Nephron (organoid): ENCODE data around the gene TYROBP.
"Not testable (repeated sequence)": the region's sequence is repeated elsewhere in the genome, so short reads cannot be mapped to it uniquely, and the experiment has no call there.

Source experiments
- H3K27ac Mint-ChIP-seq, 3 experiments: 2 replicates each; pipeline ENCODE4 v1.8.0; 2020; ENCODE audit warnings: mixed read lengths in 3 of 3, mild to moderate bottlenecking in 2 of 3, moderate library complexity in 1 of 3
- H3K27me3 Mint-ChIP-seq: 2 replicates; pipeline ENCODE4 v1.8.0; 2021; ENCODE audit warnings: low read depth, mild to moderate bottlenecking, moderate library complexity, mixed read lengths
- H3K36me3 Mint-ChIP-seq: 2 replicates; pipeline ENCODE4 v1.8.0; 2020; ENCODE audit warnings: low read depth, mixed read lengths
- H3K4me1 Mint-ChIP-seq: 2 replicates; pipeline ENCODE4 v1.8.0; 2020; ENCODE audit warnings: mixed read lengths
- H3K4me3 Mint-ChIP-seq, 3 experiments: 2 replicates each; pipeline ENCODE4 v1.8.0; 2020; ENCODE audit warnings: mild to moderate bottlenecking in 3 of 3, mixed read lengths in 3 of 3, moderate library complexity in 2 of 3
- H3K9me3 Mint-ChIP-seq: 2 replicates; pipeline ENCODE4 v1.8.0; 2020; ENCODE audit warnings: mixed read lengths
- TF ChIP-seq, protein P1 (sequence below), 3 experiments: fragments of 200-600 bp; sonication (generic); IDR thresholded peaks; one replicate each; pipeline ENCODE4 v1.5.0; 2021; ENCODE audit warnings: antibody characterized with exemption in 3 of 3; ENCODE audit not compliant: unreplicated experiment in 3 of 3

TYROBP gene

DNA sequence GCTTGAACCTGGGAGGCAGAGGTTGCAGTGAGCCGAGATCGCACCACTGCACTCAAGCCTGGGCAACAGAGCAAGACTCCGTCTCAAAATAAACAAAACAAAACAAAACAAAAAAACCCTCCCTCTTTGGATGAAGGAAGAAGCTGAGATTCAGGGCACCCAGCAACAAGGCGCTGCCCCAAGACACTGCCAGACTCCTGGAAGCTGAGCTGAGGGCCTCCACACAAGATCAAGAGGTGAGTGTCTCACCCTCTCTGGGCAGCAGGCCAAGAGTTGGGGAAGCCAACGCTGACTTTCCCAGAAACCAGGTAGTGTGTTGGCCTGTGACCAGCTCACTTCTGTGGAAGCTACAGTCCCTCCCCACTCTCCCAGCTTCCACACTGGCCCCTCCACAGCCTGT lies 3.7 kb upstream of the TYROBP start:
- no peak overlapping the region for H3K27ac Mint-ChIP-seq
- no peaks in the 10 kb centered on the region for H3K4me1 Mint-ChIP-seq
- no peaks in the 10 kb centered on the region for H3K9me3 Mint-ChIP-seq
- no peak overlapping the region for H3K4me3 Mint-ChIP-seq
- H3K36me3 Mint-ChIP-seq = no peaks in the 10 kb centered on the region
- TF ChIP-seq, protein P1, sequence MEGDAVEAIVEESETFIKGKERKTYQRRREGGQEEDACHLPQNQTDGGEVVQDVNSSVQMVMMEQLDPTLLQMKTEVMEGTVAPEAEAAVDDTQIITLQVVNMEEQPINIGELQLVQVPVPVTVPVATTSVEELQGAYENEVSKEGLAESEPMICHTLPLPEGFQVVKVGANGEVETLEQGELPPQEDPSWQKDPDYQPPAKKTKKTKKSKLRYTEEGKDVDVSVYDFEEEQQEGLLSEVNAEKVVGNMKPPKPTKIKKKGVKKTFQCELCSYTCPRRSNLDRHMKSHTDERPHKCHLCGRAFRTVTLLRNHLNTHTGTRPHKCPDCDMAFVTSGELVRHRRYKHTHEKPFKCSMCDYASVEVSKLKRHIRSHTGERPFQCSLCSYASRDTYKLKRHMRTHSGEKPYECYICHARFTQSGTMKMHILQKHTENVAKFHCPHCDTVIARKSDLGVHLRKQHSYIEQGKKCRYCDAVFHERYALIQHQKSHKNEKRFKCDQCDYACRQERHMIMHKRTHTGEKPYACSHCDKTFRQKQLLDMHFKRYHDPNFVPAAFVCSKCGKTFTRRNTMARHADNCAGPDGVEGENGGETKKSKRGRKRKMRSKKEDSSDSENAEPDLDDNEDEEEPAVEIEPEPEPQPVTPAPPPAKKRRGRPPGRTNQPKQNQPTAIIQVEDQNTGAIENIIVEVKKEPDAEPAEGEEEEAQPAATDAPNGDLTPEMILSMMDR (IDR thresholded peaks at IDR 0.05; ENCODE audit: unreplicated experiment in 3 of 3) = no peak
- H3K27me3 Mint-ChIP-seq = peaks cover 4% of the 10 kb centered on the region

DNA sequence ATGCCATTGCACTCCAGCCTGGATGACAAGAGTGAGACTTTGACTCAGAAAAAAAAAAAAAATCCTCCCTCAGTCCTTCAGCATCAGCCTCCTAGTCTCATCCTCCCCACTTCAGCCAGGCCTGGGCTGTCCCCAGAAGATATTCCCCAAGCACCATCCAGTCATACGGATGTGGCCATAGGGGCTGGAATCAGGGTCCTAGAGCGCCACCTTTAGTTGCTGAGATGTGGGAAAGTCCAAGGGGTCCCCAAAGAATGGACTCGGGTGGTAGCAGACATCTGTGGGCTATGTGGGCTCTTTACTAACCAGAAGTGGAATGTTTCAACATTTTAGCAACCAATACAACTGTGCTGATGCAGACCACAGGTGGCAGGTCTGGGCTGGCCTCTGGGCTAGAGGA lies 3.1 kb upstream of the TYROBP start:
- Mint-ChIP-seq H3K4me1 (no peaks in the 10 kb centered on the region), H3K27ac (no peak overlapping the region), H3K9me3 (no peaks in the 10 kb centered on the region), H3K27me3 (peaks cover 4% of the 10 kb centered on the region), H3K36me3 (no peaks in the 10 kb centered on the region), H3K4me3 (no peak overlapping the region)
- TF ChIP-seq, protein P1 (IDR thresholded peaks at IDR 0.05; ENCODE audit: unreplicated experiment in 3 of 3) = no peak

DNA sequence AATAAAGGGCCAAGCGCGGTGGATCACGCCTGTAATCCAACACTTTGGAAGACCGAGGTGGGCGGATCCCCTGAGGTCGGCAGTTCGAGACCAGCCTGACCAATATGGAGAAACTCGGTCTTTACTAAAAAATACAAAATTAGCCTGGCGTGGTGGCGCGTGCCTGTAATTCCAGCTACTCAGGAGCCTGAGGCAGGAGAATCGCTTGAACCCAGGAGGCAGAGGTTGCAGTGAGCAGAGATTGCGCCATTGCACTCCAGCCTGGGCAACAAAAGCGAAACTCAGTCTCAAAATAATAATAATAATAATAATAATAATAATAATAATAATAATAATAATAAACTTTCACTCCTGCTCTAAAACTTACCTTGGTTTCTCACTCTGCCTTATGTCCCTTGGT lies 2.3 kb upstream of the TYROBP start:
- not testable (repeated sequence) for H3K9me3 Mint-ChIP-seq, H3K27me3 Mint-ChIP-seq, H3K36me3 Mint-ChIP-seq, H3K4me3 Mint-ChIP-seq, H3K4me1 Mint-ChIP-seq, H3K27ac Mint-ChIP-seq

DNA sequence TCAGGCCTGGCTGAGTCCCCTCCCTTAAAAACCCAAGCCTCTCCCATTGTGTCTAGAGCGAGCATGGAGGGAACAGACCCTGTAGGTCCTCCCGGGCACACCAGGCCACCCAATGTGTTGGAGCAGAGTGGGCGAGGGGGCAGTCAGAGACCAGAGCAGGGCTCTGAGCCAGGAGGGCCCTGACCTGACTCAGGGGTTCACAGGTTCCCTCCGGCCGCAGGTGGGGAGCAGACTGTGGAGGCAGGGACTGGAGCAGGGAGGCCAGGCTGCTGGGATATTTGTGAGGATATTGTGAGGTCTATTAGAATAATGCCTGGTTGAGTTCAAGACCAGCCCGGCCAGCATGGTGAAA lies 1.6 kb upstream of the TYROBP start:
- Mint-ChIP-seq H3K27ac (no peak overlapping the region), H3K9me3 (no peaks in the 10 kb centered on the region), H3K27me3 (peaks cover 4% of the 10 kb centered on the region), H3K36me3 (no peaks in the 10 kb centered on the region), H3K4me1 (no peaks in the 10 kb centered on the region), H3K4me3 (no peak overlapping the region)
- TF ChIP-seq, protein P1 (IDR thresholded peaks at IDR 0.05; ENCODE audit: unreplicated experiment in 3 of 3) = no peak

DNA sequence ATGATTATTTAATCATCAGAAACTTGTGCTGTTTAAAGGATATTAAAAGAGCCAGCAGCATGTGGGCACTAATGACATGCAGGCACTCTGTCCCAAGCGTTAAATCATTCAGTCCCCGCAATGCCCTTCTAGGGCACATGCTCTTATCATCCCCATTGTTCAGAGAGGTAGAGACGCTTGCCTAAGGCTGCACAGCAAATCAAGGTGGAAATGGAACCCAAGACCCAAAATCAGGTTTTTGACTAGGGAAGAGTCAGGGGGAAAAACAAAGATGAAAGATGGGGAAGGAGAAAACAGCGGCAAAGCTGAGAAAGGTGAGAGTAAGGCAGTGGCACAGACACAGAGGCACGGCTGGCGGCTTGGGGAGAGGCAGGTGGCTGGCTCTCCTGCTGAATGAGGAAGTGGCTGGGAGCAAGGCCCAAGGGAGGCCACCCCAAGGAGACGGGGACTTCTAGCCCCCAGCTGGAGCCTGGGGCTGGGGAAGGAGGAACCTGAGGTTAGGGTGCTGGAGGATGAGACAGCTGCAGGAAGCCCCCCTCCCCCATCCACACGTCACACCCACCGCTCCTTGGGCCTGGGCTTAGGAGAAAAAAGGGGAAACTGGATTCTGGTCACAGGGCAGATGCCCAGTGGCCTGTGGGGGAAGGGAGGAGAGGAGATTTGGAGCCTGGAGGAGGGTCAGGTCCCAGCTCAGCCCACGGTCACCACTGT lies 1.0 kb upstream of the TYROBP start:
- Mint-ChIP-seq H3K36me3 (no peaks in the 10 kb centered on the region), H3K4me3 (no peak overlapping the region), H3K4me1 (no peaks in the 10 kb centered on the region), H3K9me3 (no peaks in the 10 kb centered on the region), H3K27me3 (peaks cover 4% of the 10 kb centered on the region), H3K27ac (no peak overlapping the region)
- TF ChIP-seq, protein P1 (IDR thresholded peaks at IDR 0.05; ENCODE audit: unreplicated experiment in 3 of 3) = no peak

DNA sequence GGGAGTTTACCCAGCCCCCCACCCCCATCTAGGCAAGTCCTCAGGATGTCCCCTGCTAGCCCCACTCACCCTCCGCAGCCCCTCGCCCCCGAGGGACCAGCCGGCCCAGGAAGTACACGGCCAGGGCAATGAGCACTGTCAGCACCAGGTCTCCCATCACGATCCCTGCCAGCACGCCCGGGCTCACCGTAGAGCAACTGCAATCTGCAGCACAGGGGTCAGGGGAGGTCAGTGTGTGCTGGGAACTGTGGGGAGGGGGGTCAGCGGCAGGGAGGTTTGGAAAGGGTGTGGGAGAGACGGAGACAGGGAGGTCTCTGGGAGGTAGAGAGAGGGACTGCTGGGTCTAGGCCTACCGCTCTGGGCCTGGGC lies 734 bp downstream of the TYROBP start:
- peaks cover 16% of the 10 kb centered on the region for H3K27me3 Mint-ChIP-seq
- H3K36me3 Mint-ChIP-seq = no peaks in the 10 kb centered on the region
- H3K27ac Mint-ChIP-seq = no peak overlapping the region
- TF ChIP-seq, protein P1 (IDR thresholded peaks at IDR 0.05; ENCODE audit: unreplicated experiment in 3 of 3) = no peak
- H3K9me3 Mint-ChIP-seq = no peaks in the 10 kb centered on the region
- H3K4me1 Mint-ChIP-seq = peaks cover 4% of the 10 kb centered on the region
- H3K4me3 Mint-ChIP-seq = no peak overlapping the region
